HUES6 (cell line): Measurements from ENCODE around the gene C4orf17.

Source experiments
- H3K27ac ChIP-seq: 2 replicates; pipeline ENCODE4 v1.7.0; 2013; ENCODE audit warnings: low read depth, mild to moderate bottlenecking, low read length, inconsistent platforms
- H3K27me3 ChIP-seq: 2 replicates; pipeline ENCODE4 v1.6.1; 2013; ENCODE audit warnings: low read length; ENCODE audit not compliant: control insufficient read depth, insufficient read depth
- H3K36me3 ChIP-seq: 2 replicates; pipeline ENCODE4 v1.6.1; 2013; ENCODE audit warnings: low read length; ENCODE audit not compliant: control insufficient read depth, insufficient read depth
- H3K4me1 ChIP-seq: 2 replicates; pipeline ENCODE4 v1.6.1; 2013; ENCODE audit warnings: low read length; ENCODE audit not compliant: control insufficient read depth, insufficient read depth
- H3K4me3 ChIP-seq: 2 replicates; pipeline ENCODE4 v1.5.1; 2013; ENCODE audit warnings: low read depth, low read length
- H3K9ac ChIP-seq: one replicate; pipeline ENCODE4 v1.6.1; 2013; ENCODE audit warnings: mild to moderate bottlenecking, low read length
- H3K9me3 ChIP-seq: 2 replicates; pipeline ENCODE4 v1.6.1; 2013; ENCODE audit warnings: low read depth, low read length; ENCODE audit not compliant: control insufficient read depth, insufficient read depth

Gene C4orf17

GRCh38 chr4:99510721-99511120 lies at the start of gene C4orf17:
Gene C4orf17, plus strand, starts transcription at chr4:99511021. Its CDS starts 2,061 bp downstream, at chr4:99513082.
- no peak within 1 kb of the TSS for H3K27ac ChIP-seq
- no peaks in the 10 kb centered on the region for H3K36me3 ChIP-seq
- no peaks in the 10 kb centered on the region for H3K4me1 ChIP-seq
- H3K9me3 ChIP-seq: no peaks in the 10 kb centered on the region
- no peaks in the 10 kb centered on the region for H3K27me3 ChIP-seq
- no peak within 1 kb of the TSS for H3K4me3 ChIP-seq
- no peak within 1 kb of the TSS for H3K9ac ChIP-seq

- H3K36me3 ChIP-seq: no peaks in the 10 kb centered on the region
- no peak overlapping the region for H3K27ac ChIP-seq
- H3K27me3 ChIP-seq: no peaks in the 10 kb centered on the region
- no peak overlapping the region for H3K9ac ChIP-seq
- H3K4me1 ChIP-seq: peaks cover 9% of the 10 kb centered on the region
- H3K4me3 ChIP-seq: no peak overlapping the region
- H3K9me3 ChIP-seq: no peaks in the 10 kb centered on the region
These were observed 49.0 kb upstream of the C4orf17 start for GRCh38 chr4:99461623-99462401.

- no peak overlapping the region for H3K4me3 ChIP-seq
- no peaks in the 10 kb centered on the region for H3K9me3 ChIP-seq
- H3K4me1 ChIP-seq: peaks cover 9% of the 10 kb centered on the region
These were observed 47.9 kb upstream of the C4orf17 start for GRCh38 chr4:99462875-99463464.

DNA sequence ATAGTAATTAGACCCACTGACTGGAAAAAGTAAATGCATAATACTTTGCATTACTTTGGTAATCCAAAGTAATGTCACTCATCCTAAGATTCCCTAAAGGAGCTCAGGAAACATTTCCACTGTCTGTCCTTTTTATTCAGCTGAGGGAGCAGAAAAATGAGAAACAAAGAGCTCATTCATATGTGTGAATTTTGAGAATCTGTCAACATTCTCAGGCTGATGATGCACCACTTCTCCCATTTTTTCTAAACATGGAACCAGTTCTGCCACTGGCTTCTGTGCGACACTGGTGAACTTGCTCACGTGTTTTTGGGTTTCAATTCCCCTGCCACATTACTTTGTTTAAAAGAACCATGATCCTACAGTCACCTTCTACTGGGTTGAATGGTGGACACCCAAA lies 47.3 kb upstream of the C4orf17 start:
- H3K4me1 ChIP-seq: peaks cover 9% of the 10 kb centered on the region
- H3K4me3 ChIP-seq: no peak overlapping the region
- no peak overlapping the region for H3K27ac ChIP-seq
- H3K27me3 ChIP-seq: no peaks in the 10 kb centered on the region
- H3K9me3 ChIP-seq: no peaks in the 10 kb centered on the region
- H3K9ac ChIP-seq: no peak overlapping the region
- H3K36me3 ChIP-seq: no peaks in the 10 kb centered on the region

More at GRCh38 chr4:99462875-99463464, 47.9 kb upstream of the C4orf17 start:
- Histone ChIP-seq H3K36me3 (no peaks in the 10 kb centered on the region), H3K9ac (no peak overlapping the region), H3K27me3 (no peaks in the 10 kb centered on the region), H3K27ac (no peak overlapping the region)

- Histone ChIP-seq H3K9ac (no peak overlapping the region), H3K4me1 (no peaks in the 10 kb centered on the region), H3K4me3 (no peak overlapping the region), H3K27me3 (no peaks in the 10 kb centered on the region), H3K9me3 (no peaks in the 10 kb centered on the region), H3K36me3 (no peaks in the 10 kb centered on the region), H3K27ac (no peak overlapping the region)
These were observed 42.9 kb upstream of the C4orf17 start for GRCh38 chr4:99467887-99468286.

DNA sequence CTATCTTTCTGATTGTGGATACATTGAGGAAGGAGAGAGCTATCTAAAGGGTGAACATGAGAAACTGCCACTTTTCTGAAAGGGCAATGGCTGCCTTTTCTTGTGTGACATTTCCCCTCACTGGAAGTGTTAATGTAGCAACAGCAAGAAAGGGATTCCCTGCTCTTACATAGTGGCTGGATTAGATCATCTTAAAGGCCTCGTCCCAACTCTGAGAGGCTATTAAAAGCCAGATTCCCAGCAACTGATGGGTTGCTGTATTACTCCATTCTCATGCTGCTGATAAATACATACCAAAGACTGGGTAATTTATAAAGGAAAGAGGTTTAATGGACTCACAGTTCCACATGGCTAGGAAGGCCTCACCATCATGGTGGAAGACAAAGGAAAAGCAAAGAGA lies 41.9 kb upstream of the C4orf17 start:
- Histone ChIP-seq H3K9me3 (no peaks in the 10 kb centered on the region), H3K9ac (no peak overlapping the region), H3K27me3 (no peaks in the 10 kb centered on the region), H3K4me3 (no peak overlapping the region), H3K4me1 (no peaks in the 10 kb centered on the region), H3K36me3 (no peaks in the 10 kb centered on the region), H3K27ac (no peak overlapping the region)

GRCh38 chr4:99471349-99471748 lies 39.5 kb upstream of the C4orf17 start:
- Histone ChIP-seq H3K9me3 (no peaks in the 10 kb centered on the region), H3K36me3 (no peaks in the 10 kb centered on the region), H3K4me1 (no peaks in the 10 kb centered on the region), H3K27ac (no peak overlapping the region), H3K9ac (no peak overlapping the region), H3K27me3 (no peaks in the 10 kb centered on the region), H3K4me3 (no peak overlapping the region)

DNA sequence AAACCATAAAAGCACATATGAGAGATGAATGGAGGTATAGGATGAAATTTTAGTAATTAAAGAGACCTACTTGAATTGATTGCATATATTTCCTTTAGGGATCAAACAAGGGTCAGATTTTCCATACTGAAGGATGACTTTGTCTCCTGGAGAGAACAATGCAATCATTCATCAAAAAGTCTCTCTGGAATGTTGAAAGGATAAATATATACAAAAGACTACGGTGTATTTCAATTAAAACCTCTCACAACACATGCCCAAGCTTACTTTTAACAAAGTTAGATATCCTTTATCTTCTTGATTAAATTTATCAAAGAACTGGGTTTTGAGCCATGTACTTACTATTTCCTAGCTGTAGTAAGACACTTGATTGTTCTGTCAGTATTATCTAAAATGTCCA lies 38.9 kb upstream of the C4orf17 start:
- no peak overlapping the region for H3K27ac ChIP-seq
- no peak overlapping the region for H3K9ac ChIP-seq
- no peaks in the 10 kb centered on the region for H3K36me3 ChIP-seq
- no peaks in the 10 kb centered on the region for H3K9me3 ChIP-seq
- no peaks in the 10 kb centered on the region for H3K27me3 ChIP-seq
- no peak overlapping the region for H3K4me3 ChIP-seq
- H3K4me1 ChIP-seq: no peaks in the 10 kb centered on the region

DNA sequence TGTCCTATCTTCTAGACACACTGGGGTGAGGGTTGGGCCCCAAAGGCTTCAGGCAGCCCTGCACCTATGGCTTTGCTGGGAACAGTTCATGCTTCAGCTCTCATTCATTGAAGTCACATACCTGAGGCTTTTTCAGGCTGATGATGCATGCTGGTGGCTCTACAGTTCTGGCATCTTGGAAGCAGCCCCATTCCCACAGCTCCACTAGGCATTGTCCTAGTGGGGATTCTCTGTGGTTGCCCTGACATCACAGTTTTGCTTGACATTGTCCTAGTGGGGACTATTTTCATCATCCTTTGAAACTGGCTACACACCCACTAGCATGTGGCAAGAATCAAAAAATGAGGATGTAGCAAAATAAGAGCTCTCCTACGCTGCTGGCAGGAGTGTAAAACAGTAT lies 37.7 kb upstream of the C4orf17 start:
- H3K27ac ChIP-seq: no peak overlapping the region
- H3K4me3 ChIP-seq: no peak overlapping the region
- H3K27me3 ChIP-seq: no peaks in the 10 kb centered on the region
- no peaks in the 10 kb centered on the region for H3K4me1 ChIP-seq
- H3K9me3 ChIP-seq: no peaks in the 10 kb centered on the region
- H3K36me3 ChIP-seq: no peaks in the 10 kb centered on the region
- no peak overlapping the region for H3K9ac ChIP-seq

GRCh38 chr4:99483636-99484035 lies 27.2 kb upstream of the C4orf17 start:
- peaks cover 43% of the 10 kb centered on the region for H3K9me3 ChIP-seq
- H3K4me3 ChIP-seq: no peak overlapping the region
- no peaks in the 10 kb centered on the region for H3K36me3 ChIP-seq
- H3K4me1 ChIP-seq: no peaks in the 10 kb centered on the region
- H3K27ac ChIP-seq: no peak overlapping the region
- H3K27me3 ChIP-seq: no peaks in the 10 kb centered on the region
- H3K9ac ChIP-seq: no peak overlapping the region

DNA sequence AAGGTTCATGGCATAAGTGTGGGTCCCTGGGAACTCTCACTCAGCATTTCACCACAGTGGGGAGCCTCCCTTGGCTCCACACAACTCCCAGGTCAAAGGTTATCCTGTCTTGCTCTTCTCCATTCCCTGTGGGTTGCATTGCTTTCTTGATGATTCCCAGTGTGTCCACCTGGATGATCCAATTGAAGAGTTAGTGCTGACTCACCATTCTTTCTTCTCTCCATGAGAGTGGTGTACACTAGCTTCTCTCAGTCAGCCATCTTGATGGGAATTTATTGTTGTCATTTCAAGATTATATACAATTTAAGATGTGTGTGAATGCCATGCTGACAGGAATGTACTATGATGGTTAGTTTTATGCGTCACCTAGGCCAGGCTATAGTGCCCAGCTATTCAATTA lies 25.6 kb upstream of the C4orf17 start:
- Histone ChIP-seq H3K27ac (no peak overlapping the region), H3K4me1 (no peaks in the 10 kb centered on the region), H3K4me3 (no peak overlapping the region), H3K27me3 (no peaks in the 10 kb centered on the region), H3K36me3 (no peaks in the 10 kb centered on the region), H3K9ac (no peak overlapping the region), H3K9me3 (peaks cover 43% of the 10 kb centered on the region)
